ENCODE results near the gene FKBP1C.
"Not testable (repeated sequence)": the region's sequence is repeated elsewhere in the genome, so short reads cannot be mapped to it uniquely, and the experiment has no call there.

FKBP1C gene
- 0 to 0.35 reads per million in 2 donors for total RNA-seq

DNA sequence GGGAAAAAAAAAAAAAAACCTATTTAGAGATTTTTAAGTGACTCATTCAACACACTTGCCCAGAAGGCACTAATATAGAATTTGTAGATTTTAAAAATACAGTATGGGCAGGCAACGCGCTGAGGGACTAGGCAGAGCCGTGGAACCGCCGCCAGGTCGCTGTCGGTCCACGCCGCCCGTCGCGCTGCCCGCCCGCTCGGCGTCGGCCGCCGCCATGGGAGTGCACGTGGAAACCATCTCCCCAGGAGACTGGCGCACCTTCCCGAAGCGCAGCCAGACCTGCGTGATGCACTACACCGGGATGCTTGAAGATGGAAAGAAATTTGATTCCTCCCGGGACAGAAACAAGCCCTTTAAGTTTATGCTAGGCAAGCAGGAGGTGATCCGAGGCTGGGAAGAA, at the start of gene FKBP1C:
FKBP1C (plus strand) TSS at position 127 of the 400 bp plus-strand sequence.
- not testable (repeated sequence) for DNase-seq

DNA sequence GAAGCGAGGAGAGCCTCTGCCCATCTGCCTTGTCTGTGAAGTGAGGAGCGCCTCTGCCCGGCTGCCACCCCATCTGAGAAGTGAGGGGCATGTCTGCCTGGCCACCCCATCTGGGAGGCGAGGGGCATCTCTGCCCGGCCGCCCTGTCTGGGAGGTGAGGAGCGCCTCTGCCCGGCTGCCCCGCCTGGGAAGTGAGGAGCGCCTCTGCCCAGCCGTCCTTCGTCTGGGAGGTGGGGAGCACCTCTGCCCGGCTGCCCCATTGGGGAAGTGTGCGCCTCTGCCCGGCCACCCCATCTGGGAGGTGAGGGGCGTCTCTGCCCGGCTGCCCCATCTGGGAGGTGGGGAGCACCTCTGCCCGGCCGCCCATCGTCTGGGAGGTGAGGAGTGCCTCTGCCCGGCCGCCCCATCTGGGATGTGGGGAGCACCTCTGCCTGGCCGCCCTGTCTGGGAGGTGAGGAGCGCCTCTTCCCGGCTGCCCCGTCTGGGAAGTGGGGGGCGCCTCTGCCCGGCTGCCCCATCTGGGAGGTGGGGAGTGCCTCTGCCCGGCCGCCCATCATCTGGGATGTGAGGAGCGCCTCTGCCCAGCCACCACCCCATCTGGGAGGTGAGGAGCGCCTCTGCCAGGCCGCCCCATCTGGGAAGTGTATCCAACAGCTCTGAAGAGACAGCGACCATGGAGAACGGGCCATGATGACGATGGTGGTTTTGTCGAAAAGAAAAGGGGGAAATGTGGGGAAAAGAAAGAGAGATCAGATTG, 47.0 kb upstream of the FKBP1C start:
- not testable (repeated sequence) for DNase-seq

DNA sequence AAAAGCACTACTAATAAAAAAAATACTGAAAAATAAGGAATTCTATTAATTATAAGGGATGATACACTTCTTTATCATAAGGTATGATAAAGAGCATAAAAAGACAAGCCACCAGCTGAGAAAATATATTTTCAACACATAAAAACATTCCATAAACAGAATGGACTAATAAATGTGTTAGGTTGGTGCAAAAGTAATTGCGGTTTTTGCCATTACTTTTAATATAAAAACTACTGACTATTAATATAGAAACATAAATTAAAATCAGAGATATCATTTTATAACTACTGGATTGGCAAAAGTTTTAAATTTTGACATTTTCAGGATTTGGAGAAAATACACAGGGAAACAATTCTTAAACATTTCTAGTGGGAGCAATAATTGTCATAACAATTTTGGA, 37.1 kb upstream of the FKBP1C start:
- DNase-seq = no peak

DNA sequence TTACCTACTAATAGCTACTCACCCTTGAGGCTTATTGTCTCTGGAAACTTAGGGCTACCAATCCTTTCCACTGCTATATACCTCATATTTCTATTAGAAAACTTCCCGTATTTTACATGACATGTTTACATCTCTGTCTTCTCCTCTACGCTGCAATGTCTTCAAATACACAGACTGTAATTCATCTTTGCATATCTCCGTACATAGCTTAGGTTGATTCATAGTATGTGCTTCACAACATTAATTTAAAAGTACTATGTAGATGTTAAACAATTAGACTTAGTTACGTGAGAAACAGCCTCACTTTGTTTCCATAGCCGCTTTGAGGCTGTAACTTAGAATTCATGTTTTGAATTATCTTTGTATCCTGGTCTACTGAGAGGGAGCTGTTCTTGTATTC, 35.1 kb upstream of the FKBP1C start:
- no peak for DNase-seq

DNA sequence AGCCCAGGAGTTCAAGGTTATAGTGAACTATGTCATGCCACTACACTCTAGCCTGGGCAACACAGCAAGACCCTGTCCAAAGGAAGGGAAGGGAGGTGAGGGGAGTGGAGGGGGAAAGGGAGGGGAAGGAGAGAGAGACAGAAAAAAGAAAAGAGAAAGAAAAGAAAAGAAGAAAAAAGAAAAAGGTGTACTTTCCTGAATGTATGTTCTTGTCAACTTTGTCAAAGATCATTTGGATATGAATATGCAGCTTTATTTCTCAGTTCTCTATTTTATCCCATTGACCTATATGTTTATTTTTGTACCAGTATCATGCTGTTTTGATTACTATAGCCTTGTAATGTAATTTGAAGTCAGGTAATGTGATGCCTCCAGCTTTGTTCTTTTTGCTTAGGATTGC, 30.9 kb upstream of the FKBP1C start:
- DNase-seq = no peak

DNA sequence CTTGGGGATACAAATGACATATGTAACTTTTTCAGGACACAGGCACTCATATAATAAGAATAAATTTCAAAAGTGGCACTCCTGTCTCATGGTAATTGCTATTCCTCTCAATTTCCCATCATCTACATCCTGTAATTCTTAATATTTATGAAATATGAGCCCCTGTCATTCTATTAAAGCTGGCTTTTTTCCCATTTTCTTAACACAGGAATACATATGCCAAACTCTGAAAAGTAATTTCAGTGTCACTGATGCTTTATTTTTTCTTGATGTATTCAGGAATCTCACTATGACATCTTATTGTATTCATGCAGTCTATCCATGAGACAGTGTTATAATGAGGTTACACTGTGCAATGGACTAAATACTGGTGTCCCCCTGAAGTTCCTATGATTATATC, 24.3 kb upstream of the FKBP1C start:
- DNase-seq = no peak

DNA sequence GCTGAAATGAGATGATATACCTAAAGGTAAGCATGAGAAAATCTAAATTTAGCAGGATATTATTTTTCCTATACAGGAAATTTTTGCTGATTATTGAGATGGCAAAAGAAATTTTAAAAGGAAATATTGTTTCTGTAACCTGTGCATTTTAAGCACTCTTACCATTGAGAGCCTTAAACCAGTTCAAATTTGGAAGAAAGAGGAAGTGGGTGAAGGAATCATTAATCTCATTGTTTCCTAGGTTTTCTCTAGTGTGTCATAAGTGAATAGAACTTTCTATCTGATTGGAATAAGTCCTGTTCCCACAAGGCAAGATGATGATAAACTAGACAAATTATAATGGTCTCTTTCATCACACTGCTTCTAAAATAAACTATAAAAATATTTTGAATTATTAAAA, 22.4 kb upstream of the FKBP1C start:
- DNase-seq = no peak

DNA sequence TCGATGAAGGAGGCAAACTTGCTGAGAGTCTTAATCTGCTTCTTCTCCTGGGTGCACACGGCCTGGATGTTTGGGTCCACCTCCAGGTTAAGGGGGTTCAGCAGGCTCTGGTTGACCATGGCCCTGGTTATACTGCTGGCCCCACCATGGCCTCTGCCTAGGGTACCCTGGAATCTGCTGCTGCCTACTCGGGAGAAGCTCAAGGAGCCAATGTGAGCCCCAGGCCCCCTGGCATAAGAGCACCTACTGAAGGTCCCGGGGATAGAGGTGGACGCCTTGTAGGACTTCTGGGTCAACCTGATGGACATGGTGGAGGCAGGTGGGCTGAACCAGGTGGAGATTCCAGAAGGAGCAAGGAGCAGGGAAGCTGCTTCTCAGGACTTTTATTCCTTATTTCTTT, 17.9 kb upstream of the FKBP1C start:
- no peak for DNase-seq

DNA sequence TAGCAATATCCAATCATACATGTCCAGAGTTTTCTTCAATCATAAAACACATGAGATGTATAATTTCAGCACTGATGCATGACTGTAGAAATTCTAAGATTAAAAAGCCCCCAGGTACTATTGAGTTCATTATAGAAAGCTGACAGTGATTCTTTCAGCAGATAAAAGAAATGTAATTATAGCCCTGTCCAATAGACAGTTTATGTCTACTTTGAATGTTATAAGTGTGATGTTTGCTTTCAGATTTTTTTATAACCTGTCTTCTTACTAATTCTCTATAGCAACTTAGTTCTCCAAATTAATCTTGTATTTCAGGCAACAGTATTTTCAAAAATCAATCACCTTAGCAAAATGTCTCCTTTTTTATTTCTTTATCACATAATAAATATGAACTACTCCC, 13.5 kb upstream of the FKBP1C start:
- DNase-seq = no peak

- no peak for DNase-seq
Observed at GRCh38 chr6:63213325-63213724, 2.1 kb downstream of the FKBP1C start.

DNA sequence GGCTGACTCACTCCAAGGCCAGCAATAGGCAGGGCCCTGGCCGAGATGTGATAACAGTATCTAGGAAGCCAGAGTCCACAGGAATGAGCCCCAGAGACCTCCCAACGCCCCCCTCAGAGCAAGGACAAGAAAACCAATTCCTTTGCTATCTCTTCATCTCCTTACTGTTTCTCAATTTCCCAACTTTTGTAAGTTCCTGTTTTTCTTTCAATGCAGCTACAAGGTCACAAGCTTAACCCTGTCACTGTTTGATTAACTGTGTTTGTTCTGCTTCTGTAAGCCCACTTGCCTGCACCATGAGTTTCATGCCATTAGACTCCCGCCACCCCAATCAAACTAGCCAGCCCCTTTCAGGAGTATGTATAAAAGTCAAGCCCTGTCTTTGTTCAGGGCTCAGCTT, 3.5 kb downstream of the FKBP1C start:
- no peak for DNase-seq

GRCh38 chr6:63224179-63224578, 12.9 kb downstream of the FKBP1C start:
- no peak for DNase-seq

DNA sequence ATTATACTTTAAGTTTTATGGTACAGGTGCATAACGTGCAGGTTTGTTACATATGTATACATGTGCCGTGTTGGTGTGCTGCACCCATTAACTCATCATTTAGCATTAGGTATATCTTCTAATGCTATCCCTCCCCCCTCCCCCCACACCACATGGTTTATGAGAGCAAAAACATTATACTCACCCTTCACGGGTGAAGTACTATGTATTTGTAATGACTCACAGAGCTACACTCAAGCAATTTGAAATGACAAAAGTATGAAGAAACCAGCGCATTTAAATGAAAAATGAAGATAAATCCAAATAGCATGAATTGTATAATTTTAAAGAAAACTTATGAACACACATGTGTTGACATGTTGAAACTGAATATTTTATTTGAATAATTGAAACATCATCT, 14.7 kb downstream of the FKBP1C start:
- DNase-seq = not testable (repeated sequence)

- DNase-seq = not testable (repeated sequence)
Observed at GRCh38 chr6:63227928-63228894, 16.9 kb downstream of the FKBP1C start.

DNA sequence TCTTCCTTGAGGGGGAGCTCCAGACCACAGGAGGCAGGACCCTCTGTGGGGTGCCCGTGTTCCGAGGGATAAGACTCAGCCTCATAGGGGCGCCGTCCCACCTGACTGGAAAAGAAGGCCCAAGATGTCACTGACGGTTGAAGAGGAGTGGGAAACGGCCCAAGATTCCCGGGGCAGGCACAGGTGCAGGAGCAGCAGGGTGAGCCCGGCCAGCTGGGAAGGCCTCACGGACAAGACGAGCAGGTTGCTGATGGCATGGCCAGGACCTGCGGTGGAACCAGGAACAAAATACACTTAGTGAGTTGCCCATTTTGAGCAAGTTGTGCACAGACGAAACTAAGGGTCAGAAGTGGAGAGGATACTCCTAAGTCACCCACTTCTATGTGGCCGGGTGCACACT, 18.8 kb downstream of the FKBP1C start:
- not testable (repeated sequence) for DNase-seq

DNA sequence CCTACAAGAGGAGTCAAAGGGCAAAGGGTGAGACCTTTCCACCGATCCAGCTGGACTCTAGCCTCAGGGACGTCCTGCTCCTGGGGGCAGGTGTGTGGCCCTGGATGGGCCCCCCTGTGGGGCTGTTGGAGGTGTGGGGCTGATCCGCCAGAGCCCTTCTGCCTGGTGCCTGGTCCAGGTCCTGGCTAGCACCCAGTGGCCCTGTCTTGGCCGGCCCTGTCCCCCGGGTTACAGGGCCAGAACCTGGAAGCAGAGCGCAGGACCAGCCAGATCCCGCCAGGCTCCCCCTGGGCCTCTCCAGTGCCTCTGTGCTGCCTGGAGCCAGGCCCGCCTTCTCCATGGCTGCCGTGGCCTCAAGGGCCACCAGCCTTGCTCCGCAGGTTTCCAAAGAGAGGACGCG, 19.2 kb downstream of the FKBP1C start:
- not testable (repeated sequence) for DNase-seq

DNA sequence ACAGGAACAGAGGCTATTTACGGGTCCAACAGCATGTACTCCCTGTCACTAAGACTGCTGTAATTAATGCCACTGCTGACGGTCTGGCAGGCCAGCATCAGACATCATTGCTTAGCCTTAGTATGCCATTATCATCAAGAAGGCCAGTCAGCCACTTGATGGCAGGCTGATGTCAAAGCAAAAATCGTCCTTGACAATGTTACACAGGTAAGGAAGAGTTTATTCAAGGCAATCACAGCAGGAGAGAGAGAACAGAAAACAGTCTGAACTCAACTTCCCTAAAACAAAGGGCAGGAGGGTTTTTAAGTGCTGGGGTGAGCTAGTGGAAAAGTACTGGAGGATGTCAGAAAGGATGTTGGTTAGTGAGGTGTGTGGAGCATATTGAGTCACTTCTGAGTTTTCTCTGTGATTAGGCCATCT, 25.1 kb downstream of the FKBP1C start:
- DNase-seq = no peak

DNA sequence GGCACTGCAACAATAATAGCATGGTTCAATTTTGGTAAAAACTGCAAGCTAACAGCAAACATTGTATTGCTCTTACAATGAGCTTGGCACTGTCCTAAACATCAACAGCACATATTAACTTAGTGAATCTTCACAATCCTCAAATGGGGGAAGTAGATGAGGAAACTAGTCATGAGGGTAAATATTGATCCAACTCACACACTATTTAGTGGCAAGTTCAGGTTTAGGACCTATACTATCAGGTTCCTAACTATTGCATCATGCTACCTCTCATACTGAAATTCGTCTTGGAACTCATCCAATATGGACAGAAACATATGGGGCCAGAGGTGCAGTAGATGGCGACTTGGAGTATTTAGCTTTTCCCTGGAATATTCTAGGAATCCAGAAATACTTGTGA, 34.2 kb downstream of the FKBP1C start:
- no peak for DNase-seq

DNA sequence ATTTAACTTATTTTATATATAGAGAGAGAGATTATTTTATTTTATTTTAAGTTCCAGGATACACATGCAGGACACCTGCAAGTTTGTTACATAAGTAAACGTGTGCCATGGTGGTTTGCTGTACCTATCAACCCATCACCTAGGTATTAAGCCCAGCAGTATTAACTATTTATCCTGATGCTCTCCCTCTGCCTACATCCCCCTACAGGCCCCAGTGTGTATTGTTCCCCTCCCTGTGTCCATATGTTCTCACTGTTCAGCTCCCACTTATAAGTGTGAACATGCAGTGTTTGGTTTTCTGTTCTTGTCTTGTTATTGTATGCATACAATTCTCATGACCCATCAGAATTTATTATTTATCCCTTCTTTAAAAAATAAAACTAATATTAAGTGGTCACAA, 34.6 kb downstream of the FKBP1C start:
- DNase-seq = no peak

DNA sequence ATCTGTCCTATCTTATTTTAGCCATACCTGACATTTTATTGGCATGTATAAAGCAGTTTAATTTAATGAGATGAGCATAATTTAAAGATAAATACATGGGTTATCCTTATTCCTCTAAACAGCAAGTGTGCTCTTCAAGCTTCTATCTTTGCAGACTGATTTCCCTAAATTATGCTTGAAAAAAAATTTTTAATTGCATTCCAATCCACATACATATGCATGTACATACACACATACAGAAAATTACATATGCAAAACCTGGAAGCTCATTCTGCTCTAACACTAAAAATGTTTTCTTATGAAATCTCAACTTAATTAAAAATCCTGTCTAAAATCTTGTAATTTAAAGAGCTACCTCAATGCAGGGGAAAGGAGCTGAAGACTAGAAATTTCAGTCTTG, 35.3 kb downstream of the FKBP1C start:
- DNase-seq = no peak

DNA sequence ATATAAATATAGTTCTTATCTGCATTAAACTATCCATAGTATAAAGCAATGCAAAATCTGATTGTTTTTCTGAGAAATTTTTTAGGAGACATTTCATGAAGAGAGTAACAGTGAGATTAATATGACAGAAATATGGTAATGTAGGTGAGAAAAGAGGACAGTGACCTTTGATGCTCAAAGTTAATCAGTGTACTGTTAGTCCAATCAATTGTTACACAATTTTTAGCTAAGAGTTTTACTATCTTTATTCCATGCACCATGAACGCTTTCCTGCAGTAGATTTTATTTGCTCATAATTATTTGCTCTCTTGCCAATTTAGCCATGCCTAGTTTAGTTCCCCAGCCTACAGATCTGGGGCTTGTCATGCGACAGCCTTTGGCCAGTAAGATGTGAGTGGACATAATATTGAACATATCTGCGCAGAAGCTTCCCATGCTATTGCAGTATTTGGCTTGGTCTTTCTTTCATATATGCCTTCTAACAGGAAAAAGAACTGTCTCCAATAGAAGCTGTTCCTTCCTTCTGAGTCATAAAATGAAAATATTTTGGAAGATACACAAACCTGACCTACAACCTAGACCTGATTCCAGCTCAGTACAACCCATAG, 38.7 kb downstream of the FKBP1C start:
- no peak for DNase-seq

DNA sequence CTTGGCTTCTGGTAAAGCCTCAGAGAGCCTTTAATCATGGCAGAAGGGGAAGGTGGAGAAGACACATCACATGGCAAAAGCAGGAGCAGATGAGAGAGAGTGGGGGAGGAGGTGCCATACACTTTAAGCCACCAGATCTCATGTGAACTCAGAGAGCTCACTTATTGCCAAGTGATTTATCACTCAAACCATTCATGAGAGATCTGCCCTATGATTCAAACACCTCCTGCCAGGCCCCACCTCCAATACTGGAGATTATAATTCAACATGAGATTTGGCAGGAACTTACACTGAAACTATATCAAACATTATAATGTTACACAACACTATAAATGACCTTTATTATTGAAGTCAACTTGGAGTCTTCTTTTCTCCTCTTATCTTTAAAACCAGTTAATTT, 47.9 kb downstream of the FKBP1C start:
- DNase-seq = no peak

- DNase-seq = no peak
Observed at GRCh38 chr6:63261820-63262219, 50.6 kb downstream of the FKBP1C start.

Data from T-helper 9 cell (primary cell).